ENCODE results near the gene TREML1. TPM values are rescaled to one million over a fixed set of nuclear protein-coding genes. Genes with fewer than 3 reads are reported as not detected.

The TREML1 gene, protein sequence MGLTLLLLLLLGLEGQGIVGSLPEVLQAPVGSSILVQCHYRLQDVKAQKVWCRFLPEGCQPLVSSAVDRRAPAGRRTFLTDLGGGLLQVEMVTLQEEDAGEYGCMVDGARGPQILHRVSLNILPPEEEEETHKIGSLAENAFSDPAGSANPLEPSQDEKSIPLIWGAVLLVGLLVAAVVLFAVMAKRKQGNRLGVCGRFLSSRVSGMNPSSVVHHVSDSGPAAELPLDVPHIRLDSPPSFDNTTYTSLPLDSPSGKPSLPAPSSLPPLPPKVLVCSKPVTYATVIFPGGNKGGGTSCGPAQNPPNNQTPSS
- total RNA-seq (2021) (not detected in 2 replicates), Bru-seq, nascent RNA (not detected), BruChase-seq, experiment 1, labeled RNA remaining after a 2-hour chase (not detected), BruChase-seq, experiment 2, labeled RNA remaining after a 6-hour chase (not detected)
- long read RNA-seq: 0 reads

DNA sequence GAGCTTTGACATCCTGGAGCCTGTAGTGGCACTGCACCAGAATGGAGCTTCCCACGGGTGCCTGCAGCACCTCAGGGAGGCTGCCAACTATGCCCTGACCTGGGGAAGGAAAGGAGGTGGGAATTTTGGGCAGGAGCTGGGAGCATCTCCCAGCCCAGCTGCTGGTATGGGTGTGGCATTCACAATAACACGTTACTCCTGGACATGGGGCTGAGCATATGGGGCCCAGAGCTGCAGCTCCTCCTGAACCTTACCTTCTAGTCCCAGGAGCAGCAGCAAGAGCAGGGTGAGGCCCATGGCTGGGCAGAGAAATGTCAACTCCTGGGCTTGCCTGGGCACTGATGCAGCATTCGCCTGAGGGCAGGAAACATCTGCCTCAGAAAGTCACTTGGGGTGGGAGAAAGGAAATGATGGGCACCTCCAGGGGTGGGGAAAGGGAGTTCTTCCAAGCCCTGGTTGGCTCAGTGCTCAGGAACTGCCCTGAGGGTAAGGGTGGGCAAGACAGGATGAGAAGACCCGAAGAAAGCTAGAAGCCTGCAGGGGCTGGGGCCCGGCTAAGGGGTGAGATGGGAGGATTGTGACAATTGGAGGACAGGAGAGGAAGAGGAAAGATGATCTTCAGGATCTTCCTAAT, at the start of gene TREML1:
Gene TREML1 (minus strand): TSS at position 356 of the 634 bp plus-strand sequence. CDS start 59 bp downstream, at position 297.
- Histone ChIP-seq H3K27me3 (ENCODE audit: insufficient read depth, low read depth) (peaks cover 22% of the 10 kb centered on the region), H3K27ac (no peak within 1 kb of the TSS), H3K9me2 (ENCODE audit: insufficient read depth) (no peaks in the 10 kb centered on the region), H3K9me3 (ENCODE audit: insufficient read depth, low read depth) (no peaks in the 10 kb centered on the region), H2AFZ (no peak within 1 kb of the TSS), H3K4me2 (no peak within 1 kb of the TSS), H3F3A (ENCODE audit: insufficient read depth, low read depth) (no peaks in the 10 kb centered on the region), H3K4me3 (no peak within 1 kb of the TSS), H4K20me1 (ENCODE audit: insufficient read depth) (no peaks in the 10 kb centered on the region), H3K4me1 (replicated peaks; ENCODE audit: insufficient read depth) (no peaks in the 10 kb centered on the region), H3K36me3 (ENCODE audit: low read depth) (no peaks in the 10 kb centered on the region), H3K79me2 (ENCODE audit: low read depth) (no peaks in the 10 kb centered on the region)
- no peak for TF ChIP-seq CTCF (conservative IDR thresholded peaks at IDR 0.05)
- TF ChIP-seq EZH2 (IDR thresholded peaks at IDR 0.05; ENCODE audit: low read depth): no peak
- ChIA-PET POLR2A (ENCODE audit: unreplicated experiment) (no interaction called here), CTCF (no interaction called here)
- intact Hi-C loops (cut with micrococcal nuclease; ENCODE audit: unreplicated experiment): no loop called here
- BruUV-seq (replicated peaks): no TSS peak
- DNase-seq: no peak

DNA sequence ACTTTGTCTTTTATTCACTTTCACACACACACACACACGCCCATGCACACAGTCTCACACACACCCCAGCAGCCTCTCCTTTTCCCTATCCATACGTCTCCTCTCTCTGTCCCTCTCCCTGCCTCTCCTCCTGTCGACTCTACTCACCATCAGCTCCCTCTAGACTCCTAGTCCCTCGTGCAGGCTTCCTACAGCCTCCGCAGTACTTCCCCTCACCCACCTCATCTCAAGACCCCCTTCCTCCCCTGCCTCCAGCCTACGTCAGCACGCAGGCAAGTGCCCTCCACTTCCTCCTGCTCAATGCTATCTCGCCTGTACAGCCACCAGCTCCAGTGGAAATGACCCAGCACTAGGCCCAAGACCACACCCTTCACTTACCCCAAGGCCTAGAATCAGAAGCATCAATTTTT, 47.6 kb upstream of the TREML1 start:
- TF ChIP-seq EZH2 (IDR thresholded peaks at IDR 0.05; ENCODE audit: low read depth) (no peak), CTCF (conservative IDR thresholded peaks at IDR 0.05) (no peak)
- Histone ChIP-seq H2AFZ (no peak overlapping the region), H3K9me2 (ENCODE audit: insufficient read depth) (no peaks in the 10 kb centered on the region; the same call in 1 of the 2 replicates), H3K79me2 (ENCODE audit: low read depth) (no peaks in the 10 kb centered on the region), H4K20me1 (ENCODE audit: insufficient read depth) (no peaks in the 10 kb centered on the region), H3K4me1 (replicated peaks; ENCODE audit: insufficient read depth) (no peaks in the 10 kb centered on the region), H3K36me3 (ENCODE audit: low read depth) (no peaks in the 10 kb centered on the region), H3F3A (ENCODE audit: insufficient read depth, low read depth) (no peaks in the 10 kb centered on the region), H3K27ac (no peak overlapping the region), H3K4me3 (no peak overlapping the region), H3K27me3 (ENCODE audit: insufficient read depth, low read depth) (peaks cover 34% of the 10 kb centered on the region), H3K9me3 (ENCODE audit: insufficient read depth, low read depth) (no peaks in the 10 kb centered on the region), H3K4me2 (no peak overlapping the region)
- intact Hi-C loops (cut with micrococcal nuclease; ENCODE audit: unreplicated experiment): no loop called here
- CTCF ChIA-PET: no interaction called here
- BruUV-seq (replicated peaks): no TSS peak
- no peak for DNase-seq
- POLR2A ChIA-PET (ENCODE audit: unreplicated experiment): no interaction called here

GRCh38 chr6:41200901-41201763, 47.0 kb upstream of the TREML1 start, which contains the start of gene TREML2:
TSS of gene TREML2 (minus strand) at chr6:41201149. CDS start at chr6:41201008, 141 bp downstream.
- no TSS peak for BruUV-seq (replicated peaks)
- no peaks in the 10 kb centered on the region; the same call in 1 of the 2 replicates for H3K9me2 ChIP-seq (ENCODE audit: insufficient read depth)
- no peaks in the 10 kb centered on the region for H4K20me1 ChIP-seq (ENCODE audit: insufficient read depth)
- H3K4me1 ChIP-seq (replicated peaks; ENCODE audit: insufficient read depth): no peaks in the 10 kb centered on the region
- no peaks in the 10 kb centered on the region for H3F3A ChIP-seq (ENCODE audit: insufficient read depth, low read depth)
- no peak within 1 kb of the TSS for H3K4me2 ChIP-seq
- ChIA-PET CTCF (no interaction called here), POLR2A (ENCODE audit: unreplicated experiment) (no interaction called here)
- no peak within 1 kb of the TSS for H2AFZ ChIP-seq
- H3K79me2 ChIP-seq (ENCODE audit: low read depth): no peaks in the 10 kb centered on the region
- peaks cover 38% of the 10 kb centered on the region for H3K27me3 ChIP-seq (ENCODE audit: insufficient read depth, low read depth)
- TF ChIP-seq CTCF (conservative IDR thresholded peaks at IDR 0.05) (no peak), EZH2 (IDR thresholded peaks at IDR 0.05; ENCODE audit: low read depth) (no peak)
- intact Hi-C loops (cut with micrococcal nuclease; ENCODE audit: unreplicated experiment): no loop called here
- H3K9me3 ChIP-seq (ENCODE audit: insufficient read depth, low read depth): no peaks in the 10 kb centered on the region
- H3K27ac ChIP-seq: no peak within 1 kb of the TSS
- no peaks in the 10 kb centered on the region for H3K36me3 ChIP-seq (ENCODE audit: low read depth)
- no peak for DNase-seq
- H3K4me3 ChIP-seq: no peak within 1 kb of the TSS

All from PC-9 (cell line).